Measurements from ENCODE around the gene CSNK1E. TPM values are rescaled to one million over a fixed set of nuclear protein-coding genes. Genes with fewer than 3 reads are reported as not detected.

The CSNK1E gene
- total RNA-seq, 2 experiments from 2014 or later: 123 TPM

DNA sequence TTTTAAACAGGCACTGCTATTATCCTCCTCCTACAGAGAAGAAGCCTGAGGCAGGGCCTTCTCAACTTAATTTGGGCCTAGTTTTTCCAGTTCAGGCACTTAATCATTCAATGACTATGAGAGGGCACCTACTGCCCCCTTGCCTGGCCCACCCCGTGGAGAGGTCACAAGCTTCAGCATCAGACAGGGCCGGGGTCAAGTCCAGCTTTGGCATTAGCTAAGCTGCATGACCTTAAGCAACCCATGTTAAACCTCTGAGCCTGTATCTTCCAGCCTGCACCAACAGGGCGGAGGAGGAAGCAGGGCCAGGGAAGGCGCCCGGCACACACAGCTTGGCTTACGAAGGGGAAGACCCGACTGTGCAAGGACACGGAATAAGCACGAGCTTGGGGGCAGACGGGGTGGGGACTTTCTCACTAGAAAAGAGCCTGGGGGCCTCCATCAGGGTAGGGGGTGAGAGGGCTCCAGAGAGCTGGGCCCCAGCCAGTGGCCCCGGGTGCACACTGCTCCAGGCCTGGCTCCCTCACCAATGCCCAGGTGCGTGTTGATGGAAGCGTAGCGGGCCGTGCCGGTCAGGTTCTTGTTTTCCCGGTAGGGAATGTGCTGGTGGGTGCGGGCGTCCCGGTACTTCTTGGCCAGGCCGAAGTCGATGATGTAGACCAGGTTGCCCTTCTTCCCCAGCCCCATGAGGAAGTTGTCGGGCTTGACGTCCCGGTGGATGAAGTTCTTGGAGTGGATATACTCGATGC, 16.9 kb downstream of the CSNK1E start:
- DNase-seq (no peak), ATAC-seq (no peak)
- Mint-ChIP-seq H3K4me1 (ENCODE audit: low read depth) (peaks cover 6% of the 10 kb centered on the region), H3K36me3 (ENCODE audit: low read depth) (peaks cover 37% of the 10 kb centered on the region), H3K4me3 (no peak overlapping the region), H3K27ac (no peak overlapping the region), H3K9me3 (no peaks in the 10 kb centered on the region), H3K27me3 (no peaks in the 10 kb centered on the region)
- CTCF ChIA-PET: no interaction called here
- POLR2A ChIA-PET: no interaction called here
- intact Hi-C loops (cut with micrococcal nuclease): no loop called here
- TF ChIP-seq CTCF (IDR thresholded peaks at IDR 0.05): no peak

GRCh38 chr22:38299770-38300102, 17.5 kb downstream of the CSNK1E start:
- no peak overlapping the region for H3K27ac Mint-ChIP-seq
- DNase-seq: no peak
- intact Hi-C loops (cut with micrococcal nuclease): loop anchor here (10.0 kb wide), 1 partner anchor 55 kb away; no protein-coding TSS in a partner anchor
- no peak for TF ChIP-seq CTCF (IDR thresholded peaks at IDR 0.05)
- peaks cover 4% of the 10 kb centered on the region for H3K4me1 Mint-ChIP-seq (ENCODE audit: low read depth)
- POLR2A ChIA-PET: interaction anchor here (1.6 kb wide), 1 partner anchor 12 kb away, joined by 4 read pairs; no protein-coding TSS in a partner anchor
- ATAC-seq: no peak
- CTCF ChIA-PET: no interaction called here
- H3K27me3 Mint-ChIP-seq: no peaks in the 10 kb centered on the region
- peaks cover 36% of the 10 kb centered on the region for H3K36me3 Mint-ChIP-seq (ENCODE audit: low read depth)
- H3K4me3 Mint-ChIP-seq: no peak overlapping the region
- H3K9me3 Mint-ChIP-seq: no peaks in the 10 kb centered on the region

GRCh38 chr22:38298312-38299005, 18.8 kb downstream of the CSNK1E start:
- ChIA-PET CTCF (interaction anchor here (0.7 to 1.6 kb wide), 10 partner anchors 7 to 247 kb away, joined by 3 to 7 read pairs (median 4); partner anchors contain the start of gene CSNK1E), POLR2A (interaction anchor here (1.6 to 2.5 kb wide), 2 partner anchors 7 to 13 kb away, joined by 4 to 6 read pairs; no protein-coding TSS in a partner anchor)
- Mint-ChIP-seq H3K36me3 (ENCODE audit: low read depth) (peaks cover 30% of the 10 kb centered on the region), H3K4me1 (ENCODE audit: low read depth) (no peaks in the 10 kb centered on the region), H3K4me3 (no peak overlapping the region), H3K9me3 (no peaks in the 10 kb centered on the region), H3K27me3 (no peaks in the 10 kb centered on the region), H3K27ac (no peak overlapping the region)
- peak; percentile 63 for DNase-seq
- peak; percentile 79 for ATAC-seq
- peak; percentile 67 for TF ChIP-seq CTCF (IDR thresholded peaks at IDR 0.05)
- intact Hi-C loops (cut with micrococcal nuclease): loop anchor here (10.0 kb wide), 1 partner anchor 56 kb away; no protein-coding TSS in a partner anchor

GRCh38 chr22:38296372-38296771, 20.9 kb downstream of the CSNK1E start:
- Mint-ChIP-seq H3K4me1 (ENCODE audit: low read depth) (no peaks in the 10 kb centered on the region), H3K9me3 (no peaks in the 10 kb centered on the region), H3K4me3 (no peak overlapping the region), H3K27me3 (no peaks in the 10 kb centered on the region), H3K27ac (no peak overlapping the region), H3K36me3 (ENCODE audit: low read depth) (peaks cover 23% of the 10 kb centered on the region)
- intact Hi-C loops (cut with micrococcal nuclease): loop anchor here (10.0 kb wide), 1 partner anchor 58 kb away; no protein-coding TSS in a partner anchor
- no peak for DNase-seq
- ChIA-PET CTCF (no interaction called here), POLR2A (interaction anchor here (0.9 to 2.5 kb wide), 4 partner anchors 9 to 18 kb away, joined by 3 to 6 read pairs (median 4); no protein-coding TSS in a partner anchor)
- TF ChIP-seq CTCF (IDR thresholded peaks at IDR 0.05): no peak
- ATAC-seq: no peak
